CD4-positive, alpha-beta T cell treated with Interleukin-21 for 1 hour (primary cell): Measurements from ENCODE around the gene FANCF.

Experiments
- DNase-seq: peaks from one replicate; pipeline ENCODE4 v3.0.0-alpha.2; 2020

Gene FANCF

GRCh38 chr11:22624742-22625447 lies 728 bp downstream of the FANCF start:
- peak; percentile 62 for DNase-seq

- DNase-seq = no peak
Measured at GRCh38 chr11:22617868-22618267, 7.8 kb downstream of the FANCF start.

GRCh38 chr11:22603933-22604332 lies 21.7 kb downstream of the FANCF start:
- DNase-seq = no peak

- DNase-seq = no peak
Measured at GRCh38 chr11:22602504-22602903, 23.1 kb downstream of the FANCF start.

- DNase-seq = no peak
Measured at GRCh38 chr11:22599458-22599857, 26.2 kb downstream of the FANCF start.

- no peak for DNase-seq
Measured at GRCh38 chr11:22597062-22597461, 28.6 kb downstream of the FANCF start.

- DNase-seq = no peak
Measured at GRCh38 chr11:22584976-22585375, 40.6 kb downstream of the FANCF start.

- no peak for DNase-seq
Measured at GRCh38 chr11:22583963-22584492, 41.6 kb downstream of the FANCF start.

GRCh38 chr11:22582151-22582410 lies 43.5 kb downstream of the FANCF start:
- DNase-seq = no peak

- no peak for DNase-seq
Measured at GRCh38 chr11:22581354-22582150, 44.1 kb downstream of the FANCF start.

GRCh38 chr11:22577854-22578253 lies 47.8 kb downstream of the FANCF start:
- DNase-seq = no peak
